ENCODE results near the gene GMPR2. TPM values are rescaled to one million over a fixed set of nuclear protein-coding genes. Genes with fewer than 3 reads are reported as not detected.
A peak's percentile ranks its signal among the peaks of the same experiment; 100 is the strongest.

GMPR2 gene
- 121 TPM for polyA plus RNA-seq (ENCODE audit: insufficient read length)
- long read RNA-seq, donor 1, transcript GMPR2-223 (10 exons, 1,893 nt), result minor isoform, 6 of 52 reads
- long read RNA-seq, donor 1, transcript GMPR2-203 (10 exons, 1,652 nt), result minor isoform, 5 of 52 reads
- long read RNA-seq, donor 1, transcript GMPR2-207 (2 exons, 469 nt), result major isoform, 22 of 52 reads
- long read RNA-seq, donor 1, partial matches to known transcripts, result 10 of 52 reads
- long read RNA-seq, donor 1, other reads (novel, unspliced or antisense), result 0 of 52 reads
- long read RNA-seq, donor 2, transcript GMPR2-203 (10 exons, 1,652 nt), result minor isoform, 6 of 28 reads
- long read RNA-seq, donor 2, transcript GMPR2-207 (2 exons, 469 nt), result major isoform, 13 of 28 reads
- long read RNA-seq, donor 2, transcript GMPR2-202 (10 exons, 1,972 nt), result minor isoform, 5 of 28 reads
- long read RNA-seq, donor 2, partial matches to known transcripts, result 0 of 28 reads
- long read RNA-seq, donor 2, other reads (novel, unspliced or antisense), result 0 of 28 reads
- long read RNA-seq, donor 3, transcript GMPR2-203 (10 exons, 1,652 nt), result minor isoform, 6 of 46 reads
- long read RNA-seq, donor 3, transcript GMPR2-204 (9 exons, 1,864 nt), result minor isoform, 5 of 46 reads
- long read RNA-seq, donor 3, transcript GMPR2-207 (2 exons, 469 nt), result major isoform, 25 of 46 reads
- long read RNA-seq, donor 3, partial matches to known transcripts, result 5 of 46 reads
- long read RNA-seq, donor 3, other reads (novel, unspliced or antisense), result 0 of 46 reads
- long read RNA-seq, donor 4, partial matches to known transcripts, result 6 of 11 reads
- long read RNA-seq, donor 4, other reads (novel, unspliced or antisense), result 0 of 11 reads
- long read RNA-seq, donor 5, transcript GMPR2-204 (9 exons, 1,864 nt), result minor isoform, 9 of 138 reads
- long read RNA-seq, donor 5, transcript GMPR2-207 (2 exons, 469 nt), result major isoform, 82 of 138 reads
- long read RNA-seq, donor 5, transcript GMPR2-202 (10 exons, 1,972 nt), result minor isoform, 9 of 138 reads
- long read RNA-seq, donor 5, transcript GMPR2-203 (10 exons, 1,652 nt), result minor isoform, 14 of 138 reads
- long read RNA-seq, donor 5, partial matches to known transcripts, result 13 of 138 reads
- long read RNA-seq, donor 5, other reads (novel, unspliced or antisense), result 0 of 138 reads
- long read RNA-seq, donor 6, transcript GMPR2-223 (10 exons, 1,893 nt), result minor isoform, 7 of 48 reads
- long read RNA-seq, donor 6, transcript GMPR2-203 (10 exons, 1,652 nt), result minor isoform, 7 of 48 reads
- long read RNA-seq, donor 6, transcript GMPR2-207 (2 exons, 469 nt), result major isoform, 14 of 48 reads
- long read RNA-seq, donor 6, partial matches to known transcripts, result 13 of 48 reads
- long read RNA-seq, donor 6, other reads (novel, unspliced or antisense), result 0 of 48 reads
- long read RNA-seq, donor 7, transcript GMPR2-204 (9 exons, 1,864 nt), result minor isoform, 5 of 67 reads
- long read RNA-seq, donor 7, transcript GMPR2-207 (2 exons, 469 nt), result major isoform, 28 of 67 reads
- long read RNA-seq, donor 7, transcript GMPR2-223 (10 exons, 1,893 nt), result minor isoform, 8 of 67 reads
- long read RNA-seq, donor 7, transcript GMPR2-203 (10 exons, 1,652 nt), result minor isoform, 17 of 67 reads
- long read RNA-seq, donor 7, partial matches to known transcripts, result 7 of 67 reads
- long read RNA-seq, donor 7, other reads (novel, unspliced or antisense), result 0 of 67 reads
- long read RNA-seq, donor 8, transcript GMPR2-204 (9 exons, 1,864 nt), result minor isoform, 5 of 19 reads
- long read RNA-seq, donor 8, transcript GMPR2-207 (2 exons, 469 nt), result major isoform, 8 of 19 reads
- long read RNA-seq, donor 8, partial matches to known transcripts, result 0 of 19 reads
- long read RNA-seq, donor 8, other reads (novel, unspliced or antisense), result 0 of 19 reads

DNA sequence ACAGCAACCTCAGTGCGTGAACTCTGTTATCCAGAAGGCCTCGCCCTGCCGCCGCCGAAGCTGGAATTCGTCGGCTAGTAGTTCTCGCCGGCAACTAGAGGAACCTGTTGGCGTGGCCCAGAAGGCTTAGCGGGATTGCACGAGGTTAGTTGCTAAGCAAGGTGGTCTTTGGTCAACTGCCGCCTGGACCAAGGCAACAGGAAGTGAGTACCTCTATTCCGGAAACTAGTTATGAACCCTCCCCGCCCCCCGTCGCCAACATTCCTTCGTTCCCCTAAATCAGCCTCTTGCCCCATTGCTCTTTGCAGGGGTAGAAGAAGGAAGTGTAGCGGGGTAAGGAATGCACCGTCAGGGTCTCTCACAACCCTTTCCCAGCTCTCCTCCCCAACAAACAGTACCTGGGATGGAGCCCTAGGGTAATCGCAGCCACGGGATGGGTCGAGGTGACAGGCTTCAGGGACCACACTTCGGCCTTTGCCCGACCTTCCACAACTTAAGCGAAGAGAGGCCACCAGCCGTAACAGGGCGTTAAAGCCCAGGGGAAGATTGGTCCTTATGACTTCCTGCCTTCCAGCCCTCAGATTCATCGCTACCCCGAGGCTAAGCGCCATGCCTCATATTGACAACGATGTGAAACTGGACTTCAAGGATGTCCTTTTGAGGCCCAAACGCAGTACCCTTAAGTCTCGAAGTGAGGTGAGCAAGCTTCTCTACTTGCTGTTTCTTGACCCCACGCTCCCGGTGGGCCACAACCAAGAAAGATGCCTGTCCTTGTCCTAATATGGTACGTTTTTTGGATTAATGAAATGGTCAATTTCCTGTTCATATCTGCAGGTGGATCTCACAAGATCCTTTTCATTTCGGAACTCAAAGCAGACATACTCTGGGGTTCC, at the start of gene GMPR2:
GMPR2 (plus strand) TSS at position 285 of the 893 bp plus-strand sequence; CDS start at position 610, 325 bp downstream.
- DNase-seq, result no peak

DNA sequence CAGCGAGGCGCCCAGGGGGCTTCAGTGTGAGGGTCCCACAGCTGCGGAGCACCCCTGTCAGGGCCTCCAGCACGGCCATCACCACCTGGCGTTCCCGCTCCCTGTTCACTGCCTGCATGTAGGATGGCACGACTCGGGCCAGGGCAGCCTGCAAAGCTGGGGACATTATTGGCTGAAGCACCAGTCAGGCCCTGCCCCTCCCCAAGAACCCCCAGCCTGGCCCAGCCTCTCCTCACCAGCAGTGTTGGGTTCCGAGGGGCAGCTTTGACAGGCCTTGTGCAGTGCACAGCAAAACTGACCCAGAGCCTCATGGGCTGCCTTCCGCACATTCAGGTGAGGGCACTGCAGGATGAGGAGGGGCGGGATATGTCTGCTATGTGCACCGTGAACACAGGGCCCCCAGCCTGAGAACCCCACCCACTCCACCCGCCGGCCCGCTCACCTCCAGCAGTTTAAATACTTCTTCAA, 49.7 kb upstream of the GMPR2 start:
- DNase-seq, result no peak

DNA sequence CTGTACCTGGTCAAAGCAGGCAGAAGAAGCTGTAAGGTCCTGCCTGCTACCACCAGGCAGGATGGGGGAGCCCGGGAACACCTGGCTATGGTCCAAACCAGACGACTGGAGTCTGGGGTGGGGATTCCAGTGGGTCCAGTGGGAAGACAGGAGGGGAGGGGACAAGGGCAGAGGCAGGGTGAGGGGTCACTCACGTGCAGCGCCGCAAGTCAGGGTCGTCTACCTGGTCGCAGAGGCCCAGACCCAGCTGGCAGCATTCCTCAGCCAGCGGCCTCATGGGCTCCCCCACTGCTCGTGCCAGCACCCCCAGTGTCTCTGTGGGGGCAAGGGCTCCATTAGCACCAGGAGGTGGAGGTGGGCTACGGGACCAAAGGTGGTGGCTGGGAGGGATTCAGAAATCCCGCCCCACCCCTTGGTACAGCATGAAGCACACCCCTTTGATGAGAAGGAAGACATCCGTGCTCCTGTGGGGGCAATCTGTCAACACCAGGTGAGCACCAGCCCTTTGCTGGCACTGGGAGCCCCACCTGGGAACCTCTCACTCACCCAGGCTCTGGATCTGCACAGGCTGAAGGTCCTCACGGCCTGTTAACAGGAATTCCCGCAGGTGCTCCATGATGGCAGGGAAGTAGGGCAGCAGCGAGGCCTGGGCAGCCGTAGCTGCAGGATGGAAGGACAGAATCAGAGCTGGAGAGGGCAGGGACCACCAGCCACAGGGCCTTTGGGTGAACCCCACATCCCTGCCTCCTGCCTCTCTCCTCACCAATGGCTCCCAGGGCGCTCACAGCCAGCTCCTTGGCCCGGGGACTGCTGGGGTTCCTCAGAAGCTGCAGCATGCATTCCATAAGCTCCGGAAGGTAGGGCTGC, 48.4 kb upstream of the GMPR2 start:
- no peak for DNase-seq

DNA sequence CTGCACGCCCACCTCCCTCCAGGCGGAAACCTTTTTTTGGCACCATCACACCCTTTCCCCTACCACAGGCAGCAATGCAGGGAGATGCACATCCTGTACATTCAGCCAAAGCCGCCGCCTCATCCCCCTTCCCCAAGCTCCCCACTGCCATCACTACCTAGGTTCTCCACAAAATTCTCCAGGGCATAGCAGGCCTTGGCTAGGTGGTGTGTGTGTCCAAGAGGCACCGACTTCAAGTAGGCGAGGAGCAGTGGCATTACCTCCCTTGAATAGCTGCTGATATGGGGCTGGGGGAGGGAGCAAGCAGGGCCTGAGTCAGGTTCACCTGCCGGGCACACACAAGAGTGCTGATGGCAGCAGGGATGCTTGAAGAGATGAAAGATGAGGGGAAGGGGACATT, 47.7 kb upstream of the GMPR2 start:
- DNase-seq, result no peak

- DNase-seq, result no peak
These were observed 47.0 kb upstream of the GMPR2 start for GRCh38 chr14:24185741-24186140.

GRCh38 chr14:24186831-24187538, 45.7 kb upstream of the GMPR2 start:
- no peak for DNase-seq

DNA sequence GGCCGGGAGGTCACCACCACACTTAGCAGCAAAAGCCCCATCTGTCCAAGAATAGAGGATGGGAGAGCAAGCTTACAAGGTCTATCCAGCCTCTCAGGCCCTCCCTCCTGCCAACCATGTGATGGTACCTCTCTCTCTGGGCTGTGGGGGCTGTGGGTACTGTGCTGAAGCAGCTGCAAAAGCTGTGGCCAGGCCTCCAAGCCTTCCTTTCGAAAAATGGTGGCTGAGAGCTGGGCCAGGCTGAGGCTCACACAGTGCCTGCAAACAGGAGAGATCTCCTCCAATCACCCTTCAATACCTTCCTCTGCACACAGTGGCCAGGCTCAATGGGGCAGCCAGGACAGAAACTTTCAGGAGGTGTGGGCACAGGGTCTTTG, 45.2 kb upstream of the GMPR2 start:
- no peak for DNase-seq

- peak; percentile 96 for DNase-seq
These were observed 44.3 kb upstream of the GMPR2 start, which contains the start of gene IPO4 for GRCh38 chr14:24188251-24189058. Gene IPO4, minus strand, starts transcription at chr14:24188816. Its CDS starts 29 bp downstream, at chr14:24188787.

- DNase-seq, result no peak
These were observed 43.7 kb upstream of the GMPR2 start for GRCh38 chr14:24189059-24189375.

- DNase-seq, result no peak
These were observed 43.3 kb upstream of the GMPR2 start for GRCh38 chr14:24189460-24189859.

DNA sequence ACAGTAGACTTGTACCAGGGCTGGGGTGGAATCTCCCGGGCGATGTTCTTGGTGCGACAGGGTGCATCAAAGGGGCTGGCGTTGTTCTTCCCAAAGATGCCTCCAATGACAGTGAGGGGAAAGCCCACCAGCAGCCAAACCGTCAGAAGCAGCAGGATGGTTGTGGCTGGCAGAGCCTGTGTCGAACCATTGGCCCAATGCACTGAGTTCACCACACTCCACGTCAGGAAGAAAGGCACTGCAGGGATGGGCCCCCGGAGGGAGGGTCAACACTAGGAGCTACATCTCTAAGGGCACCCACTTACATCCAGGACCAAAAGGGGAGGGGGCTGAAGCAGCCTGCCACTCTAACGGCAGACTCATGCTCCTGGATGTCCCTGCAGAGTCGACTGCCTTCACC, 42.3 kb upstream of the GMPR2 start:
- no peak for DNase-seq

DNA sequence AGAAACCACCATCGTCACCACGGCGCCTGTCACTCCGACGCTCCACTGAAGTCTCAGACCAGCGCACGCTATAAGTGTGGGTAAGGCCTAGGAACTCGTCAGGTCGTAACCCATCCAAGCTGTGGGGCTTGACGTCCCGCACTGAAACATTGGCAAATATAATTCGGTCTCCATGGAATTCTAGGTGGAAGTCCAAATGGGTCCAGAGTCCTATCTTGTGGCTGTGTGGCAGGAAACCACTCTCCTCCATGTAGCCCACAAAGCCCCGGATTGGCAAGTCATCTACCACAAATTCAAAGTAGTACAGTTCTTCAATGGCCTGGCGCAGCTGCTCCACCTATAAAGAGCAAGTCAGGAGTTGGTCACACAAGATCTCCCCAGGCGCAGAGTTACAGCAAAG, 39.8 kb upstream of the GMPR2 start:
- DNase-seq, result no peak

GRCh38 chr14:24194186-24194872, 38.4 kb upstream of the GMPR2 start:
- no peak for DNase-seq

DNA sequence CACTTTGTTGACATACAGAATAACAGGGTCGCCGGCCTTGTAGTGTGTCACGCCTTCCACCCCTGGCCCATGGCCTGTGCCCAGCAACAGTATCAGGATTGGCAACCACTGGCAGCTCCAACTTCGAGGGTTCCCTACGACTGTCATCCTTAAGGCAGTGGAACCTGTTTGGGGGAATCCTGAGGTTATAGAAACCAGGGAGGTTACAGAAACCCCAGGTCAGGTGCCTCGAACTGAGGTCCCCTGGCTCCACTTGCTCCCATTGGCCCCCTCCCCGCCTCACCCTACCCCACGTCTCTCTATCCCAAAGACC, 37.9 kb upstream of the GMPR2 start:
- no peak for DNase-seq

DNA sequence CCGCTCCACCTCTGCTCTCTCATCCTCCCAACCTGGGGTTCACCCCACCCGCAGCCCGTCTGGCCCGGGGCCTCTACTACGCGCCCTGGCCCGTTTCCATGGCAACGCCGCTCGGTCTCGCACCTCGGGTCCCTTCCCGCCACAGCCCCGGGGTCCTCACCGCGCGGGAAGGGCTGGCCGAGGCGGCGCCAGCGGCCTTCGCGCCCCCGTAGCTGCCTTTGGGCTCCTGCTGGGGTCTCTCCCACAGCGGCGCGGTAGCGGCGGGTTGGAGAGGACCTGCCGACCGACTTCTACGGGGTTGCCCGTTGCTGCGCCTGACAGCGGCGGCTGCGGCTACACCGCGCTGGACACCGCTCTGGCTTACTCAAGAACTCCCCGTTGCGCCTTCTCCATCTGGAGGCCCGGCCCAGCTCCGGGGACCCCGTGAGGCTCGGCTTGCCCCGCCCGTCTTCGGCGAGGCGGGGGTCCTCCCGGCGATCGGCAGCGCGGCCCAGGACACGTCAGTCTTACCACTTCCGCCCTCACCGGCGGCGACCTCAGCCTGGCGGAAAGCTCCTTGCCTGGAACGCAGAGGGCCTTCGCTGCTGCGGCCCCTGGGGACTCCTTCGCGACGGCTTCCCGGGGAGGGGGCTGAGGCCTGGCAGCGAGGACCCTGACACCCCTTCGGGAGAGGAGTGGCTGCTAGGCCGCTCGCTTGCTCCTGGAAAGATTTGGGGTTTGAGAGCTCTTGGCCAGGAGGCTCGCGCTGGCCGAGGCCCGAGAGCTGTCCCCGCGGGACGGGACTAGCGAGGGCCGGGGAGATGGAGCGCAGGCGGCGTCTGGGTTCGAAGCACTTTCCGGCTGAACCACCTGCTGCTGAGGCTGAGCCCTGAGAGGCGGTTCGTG, 37.3 kb upstream of the GMPR2 start, which contains the start of gene TM9SF1:
TM9SF1 (minus strand) TSS at position 256 of the 885 bp plus-strand sequence. CDS start 422 bp downstream, outside the sequence.
- peak; percentile 86 for DNase-seq

Data from left kidney (tissue), 8 donors.